Sigmoid colon (tissue), 4 donors: ENCODE data around the gene LEKR1.

Source experiments
- CTCF ChIP-seq, 4 experiments: fragments of 450-650 bp in 3 of 4; fragments of 200-600 bp in 1 of 4; IDR thresholded peaks; one replicate each; pipeline ENCODE4 v1.5.1; 2016 to 2019; ENCODE audit warnings: antibody characterized with exemption in 4 of 4, mild to moderate bottlenecking in 3 of 4, moderate library complexity in 2 of 4
- POLR2AphosphoS5 ChIP-seq, 4 donors: sonication (generic); formaldehyde crosslinking; IDR thresholded peaks; one replicate each; pipeline ENCODE4 v1.6.1; 2017; ENCODE audit warnings: antibody characterized with exemption in 4 of 4

GRCh38 chr3:157069406-157069805 lies 243.3 kb downstream of the LEKR1 start:
- TF ChIP-seq POLR2AphosphoS5 (IDR thresholded peaks at IDR 0.05), result no peak
- TF ChIP-seq CTCF (IDR thresholded peaks at IDR 0.05), result no peak
